ENCODE measurements around the gene S100A7A. TPM values are rescaled to one million over a fixed set of nuclear protein-coding genes. Genes with fewer than 3 reads are reported as not detected.

S100A7A gene
- total RNA-seq, 4 donors from 2014 or later, result 0.16 to 0.79 TPM; not detected in 2

DNA sequence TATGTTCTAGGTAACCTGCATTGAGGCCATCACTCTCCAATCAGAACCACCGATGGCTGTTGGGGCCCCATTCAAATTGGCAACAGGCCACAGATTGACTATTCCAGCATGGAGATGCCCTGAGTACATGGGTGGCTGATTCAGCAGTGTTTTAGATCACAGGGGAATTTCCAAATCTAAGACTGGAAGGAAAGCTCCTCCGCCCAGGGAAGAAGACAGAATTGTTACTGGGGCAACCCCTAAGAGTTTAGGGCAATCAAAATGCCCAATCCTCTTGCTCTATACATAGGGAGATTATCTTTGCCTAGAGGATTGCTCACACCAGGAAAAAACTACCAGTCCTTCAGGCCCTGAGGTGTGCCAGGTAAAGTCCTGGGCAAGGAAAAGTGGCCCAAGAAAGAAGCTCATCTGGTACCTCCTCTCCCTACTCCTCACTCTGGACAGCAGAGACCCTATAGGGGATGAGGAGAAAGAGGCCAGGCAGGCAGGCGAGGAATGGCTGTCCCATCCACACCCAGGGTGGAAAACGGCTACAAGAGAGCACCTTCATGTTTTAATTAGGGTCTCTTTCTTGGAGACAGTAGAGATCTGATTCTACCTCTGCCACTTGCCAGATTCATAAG is 31.3 kb upstream of the S100A7A start:
- 60 to 71% methylated on average over 1 of the region's 4 CpGs for WGBS, 2 donors (ENCODE audit: low coverage in 1 of 2)
- no peak for ATAC-seq
- peaks cover 0 to 22% (median 0%) of the 10 kb centered on the region in 3 donors for H3K9me3 ChIP-seq

DNA sequence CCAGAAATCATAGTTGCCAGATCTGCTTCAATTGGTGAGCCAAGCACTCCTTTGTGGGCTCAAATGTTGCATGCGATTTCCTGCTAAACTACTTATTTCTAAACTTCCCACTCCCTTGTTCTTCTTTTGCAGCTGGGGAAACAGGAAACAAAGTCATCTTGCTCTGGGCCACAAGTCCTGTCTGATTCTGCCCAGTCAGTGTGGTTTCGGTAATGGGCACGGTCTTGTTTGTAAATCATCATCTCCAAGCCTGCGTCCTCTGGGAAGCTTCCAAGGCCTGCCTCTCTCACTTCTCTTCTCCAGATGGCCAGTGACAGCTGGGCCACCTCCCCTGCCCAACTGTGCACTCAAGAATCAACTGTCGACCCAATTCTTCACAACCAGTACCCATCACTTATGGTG is 29.8 kb upstream of the S100A7A start:
- no peak overlapping the region for H3K4me3 ChIP-seq
- WGBS, 2 donors (ENCODE audit: low coverage in 1 of 2), result 76 to 100% methylated on average over 2 to 4 of the region's 5 CpGs
- H3K27ac ChIP-seq, result no peak overlapping the region
- H3K27me3 ChIP-seq, result peaks cover 14% of the 10 kb centered on the region
- H3K4me1 ChIP-seq, result no peaks in the 10 kb centered on the region
- TF ChIP-seq EP300 (IDR thresholded peaks at IDR 0.05) (no peak), CTCF (IDR thresholded peaks at IDR 0.05) (no peak), POLR2A (IDR thresholded peaks at IDR 0.05) (no peak), POLR2AphosphoS5 (IDR thresholded peaks at IDR 0.05) (no peak)
- peaks cover 0 to 17% (median 0%) of the 10 kb centered on the region in 3 donors for H3K9me3 ChIP-seq
- no peaks in the 10 kb centered on the region for H3K36me3 ChIP-seq
- peak; percentile 77 for ATAC-seq

More for the DNA sequence above, 31.3 kb upstream of the S100A7A start:
- H3K4me1 ChIP-seq, result no peaks in the 10 kb centered on the region
- H3K27ac ChIP-seq, result no peak overlapping the region
- TF ChIP-seq EP300 (IDR thresholded peaks at IDR 0.05) (no peak), CTCF (IDR thresholded peaks at IDR 0.05) (no peak), POLR2AphosphoS5 (IDR thresholded peaks at IDR 0.05) (no peak), POLR2A (IDR thresholded peaks at IDR 0.05) (no peak)
- H3K27me3 ChIP-seq, result peaks cover 2% of the 10 kb centered on the region
- H3K36me3 ChIP-seq, result no peaks in the 10 kb centered on the region
- H3K4me3 ChIP-seq, result no peak overlapping the region

DNA sequence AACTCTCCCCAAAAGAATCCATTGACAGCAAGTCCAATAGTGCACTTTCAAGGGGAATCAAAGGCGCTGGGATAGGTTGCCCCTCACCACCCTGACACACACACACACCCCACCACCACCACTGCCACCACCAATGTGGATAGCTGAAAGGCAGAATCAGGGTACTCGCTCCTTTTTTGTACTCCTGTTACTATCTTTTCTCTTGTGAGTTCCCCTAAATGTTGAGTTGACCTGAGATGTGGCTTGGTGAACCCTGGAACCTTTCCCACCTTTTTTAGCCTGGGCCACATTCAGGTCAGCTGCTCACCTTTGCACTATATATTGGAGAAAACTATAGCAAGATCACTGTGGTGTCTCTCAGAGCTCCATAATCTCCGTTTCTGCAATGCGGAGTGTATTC is 29.3 kb upstream of the S100A7A start:
- no peak overlapping the region for H3K27ac ChIP-seq
- WGBS, 2 donors (ENCODE audit: low coverage in 1 of 2), result 82 to 96% methylated on average over 4 of the region's 4 CpGs

GRCh38 chr1:153387785-153388184 is 28.5 kb upstream of the S100A7A start:
- no peak overlapping the region for H3K4me3 ChIP-seq

More for the DNA sequence above, 29.3 kb upstream of the S100A7A start:
- H3K4me3 ChIP-seq, result no peak overlapping the region
- H3K9me3 ChIP-seq, result peaks cover 0 to 12% (median 0%) of the 10 kb centered on the region in 3 donors
- H3K4me1 ChIP-seq, result no peaks in the 10 kb centered on the region
- no peaks in the 10 kb centered on the region for H3K36me3 ChIP-seq
- no peak for ATAC-seq
- H3K27me3 ChIP-seq, result peaks cover 14% of the 10 kb centered on the region
- TF ChIP-seq EP300 (IDR thresholded peaks at IDR 0.05) (no peak), POLR2A (IDR thresholded peaks at IDR 0.05) (no peak), CTCF (IDR thresholded peaks at IDR 0.05) (no peak)

More at GRCh38 chr1:153387785-153388184, 28.5 kb upstream of the S100A7A start:
- 65 to 70% methylated on average over 2 of the region's 4 CpGs for WGBS, 2 donors (ENCODE audit: low coverage in 1 of 2)
- Histone ChIP-seq H3K4me1 (no peaks in the 10 kb centered on the region), H3K36me3 (no peaks in the 10 kb centered on the region), H3K9me3 (peaks cover 0 to 4% (median 0%) of the 10 kb centered on the region in 3 donors), H3K27me3 (peaks cover 14% of the 10 kb centered on the region), H3K27ac (no peak overlapping the region)
- ATAC-seq, result no peak
- TF ChIP-seq POLR2AphosphoS5 (IDR thresholded peaks at IDR 0.05), result no peak
- no peak for TF ChIP-seq EP300 (IDR thresholded peaks at IDR 0.05)
- no peak for TF ChIP-seq POLR2A (IDR thresholded peaks at IDR 0.05)
- no peak for TF ChIP-seq CTCF (IDR thresholded peaks at IDR 0.05)
